GM18858 (cell line): ENCODE measurements around the gene STX4.
"Not testable (repeated sequence)": the region's sequence is repeated elsewhere in the genome, so short reads cannot be mapped to it uniquely, and the experiment has no call there.

Source experiments
- ATAC-seq: cut with Tn5 transposase; IDR thresholded peaks from one replicate; pipeline ENCODE4 v1.9.1; 2021; ENCODE audit not compliant: unreplicated experiment

STX4 gene

GRCh38 chr16:30998852-30999761 lies 34.3 kb upstream of the STX4 start:
- ATAC-seq, result no peak

- ATAC-seq, result no peak
These were observed 32.5 kb upstream of the STX4 start for GRCh38 chr16:31000671-31001382.

- no peak for ATAC-seq
These were observed 31.7 kb upstream of the STX4 start for GRCh38 chr16:31001507-31002249.

- ATAC-seq, result no peak
These were observed 31.1 kb upstream of the STX4 start for GRCh38 chr16:31002250-31002700.

- no peak for ATAC-seq
These were observed 30.5 kb upstream of the STX4 start for GRCh38 chr16:31002862-31003341.

- ATAC-seq, result no peak
These were observed 29.6 kb upstream of the STX4 start for GRCh38 chr16:31003744-31004143.

GRCh38 chr16:31004658-31005057 lies 28.7 kb upstream of the STX4 start:
- ATAC-seq, result no peak

GRCh38 chr16:31005350-31006085 lies 27.8 kb upstream of the STX4 start:
- ATAC-seq, result no peak

GRCh38 chr16:31006086-31006385 lies 27.3 kb upstream of the STX4 start:
- no peak for ATAC-seq

- ATAC-seq, result no peak
These were observed 26.8 kb upstream of the STX4 start for GRCh38 chr16:31006589-31006988.

- no peak for ATAC-seq
These were observed 25.7 kb upstream of the STX4 start for GRCh38 chr16:31007684-31008083.

- ATAC-seq, result no peak
These were observed 25.2 kb upstream of the STX4 start for GRCh38 chr16:31008149-31008548.

- ATAC-seq, result no peak
These were observed 24.8 kb upstream of the STX4 start for GRCh38 chr16:31008551-31008950.

GRCh38 chr16:31009120-31009519 lies 24.2 kb upstream of the STX4 start:
- no peak for ATAC-seq

GRCh38 chr16:31009894-31010584 lies 23.3 kb upstream of the STX4 start:
- no peak for ATAC-seq

- no peak for ATAC-seq
These were observed 22.6 kb upstream of the STX4 start, which contains the start of gene STX1B for GRCh38 chr16:31010585-31011325. STX1B (minus strand) TSS chr16:31010638; CDS start chr16:31010396, 242 bp downstream.

- ATAC-seq, result not testable (repeated sequence)
These were observed 21.5 kb upstream of the STX4 start for GRCh38 chr16:31011815-31012214.

GRCh38 chr16:31013292-31013691 lies 20.1 kb upstream of the STX4 start:
- not testable (repeated sequence) for ATAC-seq

GRCh38 chr16:31016018-31016417 lies 17.3 kb upstream of the STX4 start:
- ATAC-seq, result no peak
